HG02571 (cell line): ENCODE measurements around the gene C1orf210.

Experiments used
- ATAC-seq: cut with Tn5 transposase; IDR thresholded peaks from one replicate; pipeline ENCODE4 v1.9.1; 2021; ENCODE audit warnings: mild to moderate bottlenecking, moderate library complexity; ENCODE audit not compliant: unreplicated experiment

C1orf210 gene

GRCh38 chr1:43296207-43296606 lies 10.8 kb upstream of the C1orf210 start:
- no peak for ATAC-seq

GRCh38 chr1:43294761-43295160 lies 9.4 kb upstream of the C1orf210 start:
- ATAC-seq, result no peak

GRCh38 chr1:43293896-43294760 lies 8.7 kb upstream of the C1orf210 start:
- no peak for ATAC-seq

GRCh38 chr1:43293176-43293575 lies 7.8 kb upstream of the C1orf210 start:
- ATAC-seq, result no peak

GRCh38 chr1:43292679-43293078 lies 7.3 kb upstream of the C1orf210 start:
- no peak for ATAC-seq

GRCh38 chr1:43292216-43292615 lies 6.8 kb upstream of the C1orf210 start:
- no peak for ATAC-seq

GRCh38 chr1:43288785-43289706 lies 3.7 kb upstream of the C1orf210 start:
- ATAC-seq, result no peak

- ATAC-seq, result no peak
These were observed 2.8 kb upstream of the C1orf210 start for GRCh38 chr1:43288058-43288784.

GRCh38 chr1:43286533-43286932 lies 1.2 kb upstream of the C1orf210 start:
- no peak for ATAC-seq

- ATAC-seq, result no peak
These were observed 734 bp upstream of the C1orf210 start for GRCh38 chr1:43286115-43286514.

GRCh38 chr1:43284546-43285110 lies 753 bp downstream of the C1orf210 start:
- ATAC-seq, result no peak

GRCh38 chr1:43284065-43284464 lies 1.3 kb downstream of the C1orf210 start:
- no peak for ATAC-seq

GRCh38 chr1:43282220-43283195 lies 2.9 kb downstream of the C1orf210 start:
- no peak for ATAC-seq

- no peak for ATAC-seq
These were observed 4.7 kb downstream of the C1orf210 start for GRCh38 chr1:43280692-43281091.

GRCh38 chr1:43279666-43280065 lies 5.7 kb downstream of the C1orf210 start:
- no peak for ATAC-seq

- no peak for ATAC-seq
These were observed 6.2 kb downstream of the C1orf210 start for GRCh38 chr1:43279161-43279560.

GRCh38 chr1:43277116-43277876 lies 8.1 kb downstream of the C1orf210 start:
- no peak for ATAC-seq

GRCh38 chr1:43276673-43277072 lies 8.7 kb downstream of the C1orf210 start:
- ATAC-seq, result no peak
